GM04503 (cell line): Measurements from ENCODE around the gene RAF1.
A peak's percentile ranks its signal among the peaks of the same experiment; 100 is the strongest.
"Not testable (repeated sequence)": the region's sequence is repeated elsewhere in the genome, so short reads cannot be mapped to it uniquely, and the experiment has no call there.

ENCODE experiments used
- DNase-seq: peaks from one replicate; pipeline ENCODE4 v3.0.0-alpha.2; 2012; ENCODE audit warnings: low read depth

RAF1 gene

GRCh38 chr3:12638105-12638504 lies 25.8 kb downstream of the RAF1 start:
- no peak for DNase-seq

DNA sequence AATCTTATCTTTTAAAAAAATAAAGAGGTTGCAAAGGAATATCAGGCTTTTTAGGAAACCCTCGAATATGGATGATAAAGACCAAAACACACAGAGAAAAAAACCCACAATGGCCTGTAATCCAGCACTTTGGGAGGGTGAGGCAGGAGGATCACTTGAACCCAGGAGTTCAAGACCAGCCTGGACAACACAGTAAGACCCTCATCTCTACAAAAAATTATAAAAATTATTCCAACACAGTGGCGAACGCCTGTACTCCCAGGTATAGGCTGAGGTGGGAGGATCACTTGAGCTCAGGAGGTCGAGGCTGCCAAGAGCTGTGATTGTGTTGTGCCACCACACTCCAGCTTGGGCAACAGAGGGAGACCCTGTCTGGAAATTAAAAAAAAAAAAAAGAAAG lies 30.8 kb downstream of the RAF1 start:
- no peak for DNase-seq

DNA sequence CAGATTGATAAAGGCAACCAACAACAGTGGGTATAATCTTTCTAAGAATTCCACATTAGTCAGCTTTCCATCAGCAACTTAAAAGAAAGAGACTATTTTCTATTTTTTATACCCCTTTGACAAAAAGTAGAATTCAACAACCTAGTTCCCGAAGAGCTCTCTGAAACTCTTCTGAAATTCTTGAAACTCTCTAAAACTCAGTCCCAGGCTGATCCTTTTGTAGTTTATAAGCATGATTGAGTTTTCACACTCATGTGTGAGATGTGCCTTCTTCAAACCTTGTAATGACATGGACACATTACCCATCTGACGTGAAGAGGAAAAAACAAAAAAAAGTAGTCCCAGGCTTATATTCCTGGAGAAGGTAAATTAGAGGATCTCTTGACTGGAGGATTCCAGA lies 31.4 kb downstream of the RAF1 start:
- DNase-seq, result no peak

DNA sequence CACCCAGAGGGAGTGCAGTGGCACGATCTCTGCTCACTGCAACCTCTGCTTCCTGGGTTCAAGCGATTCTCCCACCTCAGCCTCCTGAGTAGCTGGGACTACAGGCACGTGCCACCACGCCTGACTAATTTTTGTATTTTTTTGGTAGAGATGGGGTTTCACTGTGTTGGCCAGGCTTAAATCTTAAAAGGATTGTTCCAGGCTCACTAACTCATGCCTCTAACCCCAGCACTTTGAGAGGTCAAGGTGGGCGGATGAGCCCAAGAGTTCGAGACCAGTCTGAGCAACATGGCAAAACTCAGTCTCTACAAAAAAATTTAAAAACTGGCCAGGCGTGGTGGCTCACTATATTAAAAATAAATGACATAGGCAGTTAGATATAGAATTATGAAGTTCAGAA lies 33.1 kb downstream of the RAF1 start:
- not testable (repeated sequence) for DNase-seq

- DNase-seq, result no peak
These were observed 33.6 kb downstream of the RAF1 start for GRCh38 chr3:12630292-12630691.

- peak; percentile 34 for DNase-seq
These were observed 34.4 kb downstream of the RAF1 start for GRCh38 chr3:12629560-12629959.

DNA sequence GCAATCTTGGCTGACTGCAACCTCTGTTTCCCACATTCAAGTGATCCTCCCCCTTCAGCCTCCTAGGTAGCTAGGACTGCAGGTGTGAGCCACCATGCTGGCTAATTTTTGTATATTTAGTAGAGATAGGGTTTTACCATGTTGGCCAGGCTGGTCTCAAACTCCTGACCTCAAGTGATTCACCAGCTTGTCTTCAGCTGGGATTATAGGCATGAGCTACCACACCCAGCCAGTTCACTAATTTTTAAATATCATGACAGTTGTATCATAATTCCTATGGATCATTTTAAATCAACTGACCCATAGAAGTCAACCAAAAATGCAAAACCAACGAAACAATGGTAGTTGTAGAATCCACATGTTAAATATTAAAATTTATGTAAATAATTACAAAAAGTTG lies 35.1 kb downstream of the RAF1 start:
- no peak for DNase-seq

GRCh38 chr3:12627370-12627769 lies 36.5 kb downstream of the RAF1 start:
- no peak for DNase-seq

DNA sequence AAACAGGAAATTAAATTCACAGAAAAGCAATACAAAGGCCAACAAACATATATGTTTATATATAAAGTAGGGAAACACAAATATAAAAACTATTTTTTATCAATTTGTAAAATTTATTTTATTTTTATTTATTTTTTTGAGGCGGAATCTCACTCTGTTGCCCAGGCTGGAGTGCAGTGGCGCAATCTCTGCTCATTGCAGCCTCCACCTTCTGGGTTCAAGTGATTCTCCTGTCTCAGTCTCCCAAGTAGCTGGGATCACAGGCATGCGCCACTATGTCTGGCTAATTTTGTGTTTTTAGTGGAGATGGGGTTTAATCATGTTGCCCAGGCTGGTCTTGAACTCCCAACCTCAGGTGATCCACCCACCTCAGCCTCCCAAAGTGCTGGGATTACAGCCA lies 39.0 kb downstream of the RAF1 start:
- DNase-seq, result not testable (repeated sequence)

DNA sequence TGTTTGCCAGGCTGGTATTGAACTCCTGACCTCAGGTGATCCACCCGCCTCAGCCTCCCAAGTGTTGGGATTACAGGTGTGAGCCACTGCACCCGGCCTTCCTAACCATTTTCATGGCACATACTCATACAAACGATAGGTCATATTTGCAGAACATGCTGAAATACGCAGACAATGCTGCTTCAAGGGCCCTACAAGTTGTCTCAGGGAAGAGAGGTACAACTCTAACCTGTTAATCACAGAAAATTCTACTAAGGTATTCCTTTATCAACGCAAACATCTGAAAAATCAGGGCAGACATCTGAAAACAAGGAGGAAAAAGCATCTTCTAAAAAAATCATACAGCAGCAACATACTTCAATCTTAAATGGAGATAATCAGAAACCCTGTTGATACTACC lies 39.9 kb downstream of the RAF1 start:
- DNase-seq, result no peak

DNA sequence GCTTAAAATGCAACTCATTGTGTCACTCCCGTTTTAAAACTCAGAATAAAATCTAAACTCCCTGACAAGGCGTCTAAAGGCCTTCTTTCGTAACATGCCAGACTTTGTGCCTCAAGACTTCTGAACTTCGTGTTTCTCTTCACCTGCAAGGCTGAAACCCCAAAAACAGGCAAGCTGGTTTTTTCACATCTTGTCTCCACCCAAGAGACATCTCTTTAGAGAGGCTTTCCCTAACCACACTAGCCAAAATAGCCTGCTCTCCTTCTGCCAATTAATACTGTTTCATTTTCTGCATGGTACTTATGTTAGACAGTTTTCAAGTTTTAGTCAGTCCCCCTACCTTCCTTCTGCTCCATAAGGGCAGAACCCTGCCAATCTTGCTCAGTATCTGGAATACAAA lies 41.6 kb downstream of the RAF1 start:
- no peak for DNase-seq

GRCh38 chr3:12620729-12621128 lies 43.2 kb downstream of the RAF1 start:
- DNase-seq, result no peak

GRCh38 chr3:12620305-12620704 lies 43.6 kb downstream of the RAF1 start:
- DNase-seq, result no peak

- no peak for DNase-seq
These were observed 45.5 kb downstream of the RAF1 start for GRCh38 chr3:12618426-12618825.

GRCh38 chr3:12615266-12615665 lies 48.7 kb downstream of the RAF1 start:
- no peak for DNase-seq

GRCh38 chr3:12613250-12613649 lies 50.7 kb downstream of the RAF1 start:
- DNase-seq, result no peak

DNA sequence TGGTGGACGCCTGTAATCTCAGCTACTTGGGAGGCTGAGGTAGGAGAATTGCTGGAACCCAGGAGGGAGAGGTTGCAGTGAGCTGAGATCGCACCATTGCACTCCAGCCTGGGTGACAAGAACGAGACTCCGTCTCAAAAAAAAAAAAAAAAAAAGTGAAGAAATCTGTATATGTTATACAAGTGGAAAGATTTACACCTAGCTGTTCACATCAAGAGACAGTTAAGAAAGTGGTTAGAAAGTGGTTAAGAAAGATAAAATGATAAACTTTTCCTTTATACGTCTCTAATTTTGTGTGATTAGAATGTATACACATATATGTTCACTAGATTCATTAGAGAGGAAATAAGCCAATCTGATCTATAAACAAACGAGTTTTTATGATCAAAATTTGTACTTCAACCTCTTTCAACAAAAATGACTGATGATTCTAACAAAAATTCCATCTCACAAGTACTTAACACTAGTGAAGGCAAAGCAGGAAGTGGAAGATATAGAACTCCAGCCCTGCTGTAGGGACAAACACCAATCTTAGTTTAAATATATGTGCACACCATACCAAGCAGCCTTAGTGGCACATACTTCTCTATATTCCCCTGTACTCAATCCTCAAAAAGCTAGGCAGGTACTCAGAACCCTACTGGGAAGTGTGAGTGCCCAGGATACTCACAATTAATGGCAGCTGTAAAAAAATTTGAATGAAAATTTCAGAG lies 51.2 kb downstream of the RAF1 start:
- no peak for DNase-seq

DNA sequence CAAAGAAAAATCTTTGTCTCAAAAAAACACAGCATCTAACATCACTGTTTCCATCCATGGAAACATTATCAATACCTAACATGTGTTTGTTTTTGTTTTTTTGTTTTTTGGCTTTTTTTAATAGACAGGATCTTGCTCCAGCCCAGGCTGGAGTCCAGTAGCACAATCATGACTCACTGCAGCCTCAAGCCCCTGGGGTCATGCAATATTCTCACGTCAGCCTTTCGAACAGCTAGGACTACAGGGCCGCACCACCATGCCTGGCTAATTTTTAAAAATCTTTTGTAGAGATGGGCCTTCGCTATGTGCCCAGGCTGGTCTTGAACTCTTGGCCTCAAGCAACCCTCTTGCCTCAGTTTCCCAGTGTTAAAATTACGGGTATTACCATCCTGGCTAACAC lies 52.8 kb downstream of the RAF1 start:
- DNase-seq, result no peak

GRCh38 chr3:12608376-12608775 lies 55.5 kb downstream of the RAF1 start:
- DNase-seq, result no peak

- DNase-seq, result no peak
These were observed 59.9 kb downstream of the RAF1 start for GRCh38 chr3:12603969-12604368.

- DNase-seq, result no peak
These were observed 62.8 kb downstream of the RAF1 start for GRCh38 chr3:12601072-12601471.

DNA sequence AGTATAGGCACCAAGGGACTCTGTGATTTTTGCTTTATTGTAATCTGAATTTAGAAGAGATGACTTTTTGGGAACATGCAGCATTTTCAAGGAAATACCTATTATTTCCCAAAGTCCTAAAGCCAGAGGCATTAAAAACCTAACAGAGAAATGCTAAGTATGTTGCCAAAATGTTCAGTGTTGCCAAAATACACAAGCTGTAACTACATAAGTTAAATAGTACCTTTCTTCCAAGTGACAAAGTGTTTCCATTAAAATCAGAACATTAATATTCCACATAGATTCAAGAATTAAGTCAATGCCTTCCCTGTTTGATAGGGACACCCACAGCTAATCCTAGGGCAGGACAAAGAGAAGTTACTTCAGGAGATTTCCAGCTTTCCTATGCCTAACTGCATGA lies 65.0 kb downstream of the RAF1 start:
- no peak for DNase-seq

DNA sequence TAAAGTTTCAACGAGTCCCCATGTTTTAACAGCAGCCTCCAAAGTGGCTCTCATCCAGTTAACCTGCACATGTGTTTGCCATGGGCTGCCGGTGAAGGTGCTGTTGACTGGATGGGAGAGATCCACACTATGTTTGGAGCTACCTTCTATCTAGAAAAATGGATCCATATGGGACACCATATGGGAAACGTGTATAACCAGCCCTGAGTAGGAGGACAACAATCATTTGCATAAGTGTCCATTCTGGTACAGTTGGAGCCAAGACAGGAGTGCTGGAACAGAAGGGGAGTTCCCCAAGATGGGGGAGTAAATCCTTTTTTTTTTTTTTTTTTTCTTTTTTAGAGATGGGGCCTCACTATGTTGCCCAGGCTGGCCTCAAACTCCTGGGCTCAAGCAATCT lies 70.4 kb downstream of the RAF1 start:
- DNase-seq, result no peak

DNA sequence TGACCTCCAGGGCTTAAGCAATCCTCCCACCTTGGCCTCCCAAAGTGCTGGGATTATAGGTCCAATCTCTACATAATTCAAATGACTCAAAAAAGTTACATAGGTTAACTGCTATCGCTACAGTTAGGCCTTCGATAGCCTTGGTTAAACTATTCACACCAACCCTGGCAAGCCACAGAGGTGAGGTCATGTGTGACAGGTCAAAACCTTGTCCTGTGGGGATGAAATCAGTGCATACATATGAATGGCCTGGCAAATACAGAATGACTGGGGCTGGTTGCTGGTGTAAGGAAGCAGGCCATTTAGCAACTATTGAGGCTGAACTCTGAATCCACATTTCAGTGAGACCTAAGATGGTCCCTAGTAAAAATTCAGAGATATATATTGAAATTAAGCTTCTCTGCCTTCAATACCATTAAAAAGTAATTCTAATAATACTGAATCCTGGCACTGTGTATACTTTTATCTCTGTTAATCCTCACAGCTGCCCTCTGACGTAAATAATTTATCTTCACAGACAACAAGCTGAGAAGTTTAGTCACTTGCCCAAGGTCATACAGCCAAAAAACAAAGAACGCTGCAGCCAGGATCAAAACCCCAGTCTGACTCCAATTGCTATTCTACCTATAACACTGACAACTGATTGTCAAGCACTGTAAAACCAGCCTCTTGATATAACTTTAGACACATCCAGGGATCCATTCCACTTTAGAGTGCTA lies 71.8 kb downstream of the RAF1 start:
- DNase-seq, result no peak
